Panc1 (cell line): ENCODE results near the gene PPM1H. TPM values are rescaled to one million over a fixed set of nuclear protein-coding genes. Genes with fewer than 3 reads are reported as not detected.
A peak's percentile ranks its signal among the peaks of the same experiment; 100 is the strongest.

Source experiments
- ATAC-seq: fragments of 200-7000 bp; cut with Tn5 transposase; 2 replicates; pipeline ENCODE4 v1.9.1; 2020; ENCODE audit warnings: mild to moderate bottlenecking, moderate library complexity
- BruUV-seq: library from RNA; stranded (reverse); fragments of 400-500 nt; replicated peaks from 2 replicates; lab custom pipeline; 2021; lab: Mats Ljungman, UMichigan
- CTCF ChIA-PET: fragments of 300-600 bp; sonication (Branson Sonifier 250); formaldehyde crosslinking; loops from one replicate; lab custom pipeline; 2022; ENCODE audit warnings: antibody characterized with exemption; lab: Charles Lee
- POLR2A ChIA-PET: fragments of 300-600 bp; sonication (Branson Sonifier 250); formaldehyde crosslinking; loops from one replicate; lab custom pipeline; 2022; ENCODE audit warnings: antibody characterized with exemption; lab: Charles Lee
- DNase-seq: peaks from one replicate; pipeline ENCODE4 v3.0.0-alpha.2; 2010; ENCODE audit warnings: low read depth, low spot score
- H3K27ac ChIP-seq: 2 replicates; pipeline ENCODE4 v1.5.1; 2011; ENCODE audit warnings: mild to moderate bottlenecking, low read length, inconsistent platforms
- H3K27me3 ChIP-seq: fragments of 200-500 bp; sonication (Bioruptor generic); 2 replicates; pipeline ENCODE4 v1.6.0; 2014; ENCODE audit warnings: low read length, inconsistent platforms; ENCODE audit not compliant: control insufficient read depth, insufficient read depth
- H3K36me3 ChIP-seq: fragments of 200-500 bp; sonication (Bioruptor generic); 2 replicates; pipeline ENCODE4 v1.5.1; 2014; ENCODE audit warnings: inconsistent platforms, mild to moderate bottlenecking, low read length, moderate library complexity; ENCODE audit not compliant: control insufficient read depth, insufficient read depth
- H3K4me1 ChIP-seq: 2 replicates; pipeline ENCODE4 v1.5.1; 2011; ENCODE audit warnings: inconsistent platforms, mild to moderate bottlenecking, low read length, moderate library complexity; ENCODE audit not compliant: control insufficient read depth, insufficient read depth
- H3K4me3 ChIP-seq, 2 experiments: 2 replicates each; pipeline ENCODE4 v1.5.1; 2011 to 2012; ENCODE audit warnings: low read depth in 2 of 2, low read length in 2 of 2, mild to moderate bottlenecking in 2 of 2, inconsistent platforms in 1 of 2, moderate library complexity in 1 of 2
- H3K9me3 ChIP-seq: fragments of 200-500 bp; sonication (Bioruptor generic); 2 replicates; pipeline ENCODE4 v1.5.1; 2014; ENCODE audit warnings: low read depth, mild to moderate bottlenecking, inconsistent platforms, low read length, moderate library complexity; ENCODE audit not compliant: control insufficient read depth, insufficient read depth
- POLR2AphosphoS5 ChIP-seq: IDR thresholded peaks from 2 replicates; pipeline ENCODE4 v1.6.1; 2012; ENCODE audit warnings: mild to moderate bottlenecking, low read depth, low read length, moderate library complexity
- SIN3A ChIP-seq: IDR thresholded peaks from 2 replicates; pipeline ENCODE4 v1.6.1; 2012; ENCODE audit warnings: low read depth, mild to moderate bottlenecking, low read length, moderate library complexity, borderline replicate concordance; ENCODE audit not compliant: insufficient read depth
- TCF7L2 ChIP-seq: IDR thresholded peaks from 2 replicates; pipeline ENCODE4 v1.6.1; 2011; ENCODE audit warnings: mild to moderate bottlenecking, low read depth, low read length, inconsistent platforms
- in situ Hi-C: cut with HindIII; loops from 2 replicates; pipeline ENCODE4 v1.10.0; 2016; ENCODE audit warnings: low sequenced_read_pairs, low pct_unique_long_range_greater_than_20kb
- intact Hi-C: fragments of 100-400 bp; cut with micrococcal nuclease; formaldehyde crosslinking; loops from one replicate; pipeline ENCODE4 v1.10.0; 2022; ENCODE audit not compliant: unreplicated experiment
- total RNA-seq: library from RNA; stranded (reverse); gene quantifications from one replicate; pipeline ENCODE4 v1.2.1, GENCODE V29; 2021; ENCODE audit not compliant: unreplicated experiment
- TF ChIP-seq, protein P1 (sequence below), 2 experiments: IDR thresholded peaks; 2 replicates each; pipeline ENCODE4 v1.6.1; 2011 to 2012; ENCODE audit warnings: low read depth in 2 of 2, control low read depth in 1 of 2, low read length in 1 of 2, mild to moderate bottlenecking in 1 of 2, moderate library complexity in 1 of 2; ENCODE audit not compliant: insufficient read depth in 1 of 2
- TF ChIP-seq, protein P2 (sequence below): fragments of 450-650 bp; IDR thresholded peaks from 2 replicates; pipeline ENCODE4 v1.5.1; 2017; ENCODE audit warnings: mild to moderate bottlenecking

The PPM1H gene
- total RNA-seq, 1 experiment from 2014 or later, result 22.9 TPM

DNA sequence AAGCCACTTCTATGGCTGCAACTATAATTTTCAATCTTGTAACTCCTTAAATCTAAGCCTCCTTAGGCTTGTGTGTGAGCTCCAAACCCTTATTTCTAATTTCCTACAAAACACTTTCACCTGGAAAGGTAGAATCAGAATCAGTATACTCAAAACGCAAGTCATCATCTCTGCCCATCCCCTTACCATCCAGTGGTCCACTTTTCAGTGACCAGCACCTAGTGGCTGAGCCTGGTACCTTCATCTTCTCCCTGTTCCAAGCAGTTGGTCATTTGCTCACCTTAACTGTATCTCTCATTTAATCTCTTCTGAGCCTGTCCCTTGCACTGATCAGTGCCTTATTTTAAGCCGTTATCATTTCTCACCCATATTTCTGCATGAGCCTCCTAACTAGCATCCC, 107.9 kb downstream of the PPM1H start:
- DNase-seq (no peak), ATAC-seq (no peak)
- TF ChIP-seq, protein P1, sequence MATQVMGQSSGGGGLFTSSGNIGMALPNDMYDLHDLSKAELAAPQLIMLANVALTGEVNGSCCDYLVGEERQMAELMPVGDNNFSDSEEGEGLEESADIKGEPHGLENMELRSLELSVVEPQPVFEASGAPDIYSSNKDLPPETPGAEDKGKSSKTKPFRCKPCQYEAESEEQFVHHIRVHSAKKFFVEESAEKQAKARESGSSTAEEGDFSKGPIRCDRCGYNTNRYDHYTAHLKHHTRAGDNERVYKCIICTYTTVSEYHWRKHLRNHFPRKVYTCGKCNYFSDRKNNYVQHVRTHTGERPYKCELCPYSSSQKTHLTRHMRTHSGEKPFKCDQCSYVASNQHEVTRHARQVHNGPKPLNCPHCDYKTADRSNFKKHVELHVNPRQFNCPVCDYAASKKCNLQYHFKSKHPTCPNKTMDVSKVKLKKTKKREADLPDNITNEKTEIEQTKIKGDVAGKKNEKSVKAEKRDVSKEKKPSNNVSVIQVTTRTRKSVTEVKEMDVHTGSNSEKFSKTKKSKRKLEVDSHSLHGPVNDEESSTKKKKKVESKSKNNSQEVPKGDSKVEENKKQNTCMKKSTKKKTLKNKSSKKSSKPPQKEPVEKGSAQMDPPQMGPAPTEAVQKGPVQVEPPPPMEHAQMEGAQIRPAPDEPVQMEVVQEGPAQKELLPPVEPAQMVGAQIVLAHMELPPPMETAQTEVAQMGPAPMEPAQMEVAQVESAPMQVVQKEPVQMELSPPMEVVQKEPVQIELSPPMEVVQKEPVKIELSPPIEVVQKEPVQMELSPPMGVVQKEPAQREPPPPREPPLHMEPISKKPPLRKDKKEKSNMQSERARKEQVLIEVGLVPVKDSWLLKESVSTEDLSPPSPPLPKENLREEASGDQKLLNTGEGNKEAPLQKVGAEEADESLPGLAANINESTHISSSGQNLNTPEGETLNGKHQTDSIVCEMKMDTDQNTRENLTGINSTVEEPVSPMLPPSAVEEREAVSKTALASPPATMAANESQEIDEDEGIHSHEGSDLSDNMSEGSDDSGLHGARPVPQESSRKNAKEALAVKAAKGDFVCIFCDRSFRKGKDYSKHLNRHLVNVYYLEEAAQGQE (IDR thresholded peaks at IDR 0.05; ENCODE audit: insufficient read depth in 1 of 2, low read depth in 2 of 2, low read length in 1 of 2), result no peak
- TF ChIP-seq, protein P2, sequence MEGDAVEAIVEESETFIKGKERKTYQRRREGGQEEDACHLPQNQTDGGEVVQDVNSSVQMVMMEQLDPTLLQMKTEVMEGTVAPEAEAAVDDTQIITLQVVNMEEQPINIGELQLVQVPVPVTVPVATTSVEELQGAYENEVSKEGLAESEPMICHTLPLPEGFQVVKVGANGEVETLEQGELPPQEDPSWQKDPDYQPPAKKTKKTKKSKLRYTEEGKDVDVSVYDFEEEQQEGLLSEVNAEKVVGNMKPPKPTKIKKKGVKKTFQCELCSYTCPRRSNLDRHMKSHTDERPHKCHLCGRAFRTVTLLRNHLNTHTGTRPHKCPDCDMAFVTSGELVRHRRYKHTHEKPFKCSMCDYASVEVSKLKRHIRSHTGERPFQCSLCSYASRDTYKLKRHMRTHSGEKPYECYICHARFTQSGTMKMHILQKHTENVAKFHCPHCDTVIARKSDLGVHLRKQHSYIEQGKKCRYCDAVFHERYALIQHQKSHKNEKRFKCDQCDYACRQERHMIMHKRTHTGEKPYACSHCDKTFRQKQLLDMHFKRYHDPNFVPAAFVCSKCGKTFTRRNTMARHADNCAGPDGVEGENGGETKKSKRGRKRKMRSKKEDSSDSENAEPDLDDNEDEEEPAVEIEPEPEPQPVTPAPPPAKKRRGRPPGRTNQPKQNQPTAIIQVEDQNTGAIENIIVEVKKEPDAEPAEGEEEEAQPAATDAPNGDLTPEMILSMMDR, result peak; percentile 23; the same call in 1 of the 2 replicates
- TF ChIP-seq TCF7L2 (no peak), SIN3A (no peak), POLR2AphosphoS5 (no peak)
- Histone ChIP-seq H3K4me3 (no peak overlapping the region), H3K36me3 (no peaks in the 10 kb centered on the region), H3K9me3 (no peaks in the 10 kb centered on the region), H3K27ac (no peak overlapping the region), H3K27me3 (no peaks in the 10 kb centered on the region), H3K4me1 (no peaks in the 10 kb centered on the region)
- intact Hi-C loops, result no loop called here
- no TSS peak for BruUV-seq
- ChIA-PET CTCF (interaction anchor here (0.6 kb wide), 1 partner anchor 13 kb away, joined by 3 read pairs; no protein-coding TSS in a partner anchor), POLR2A (no interaction called here)
- in situ Hi-C loops, result no loop called here

DNA sequence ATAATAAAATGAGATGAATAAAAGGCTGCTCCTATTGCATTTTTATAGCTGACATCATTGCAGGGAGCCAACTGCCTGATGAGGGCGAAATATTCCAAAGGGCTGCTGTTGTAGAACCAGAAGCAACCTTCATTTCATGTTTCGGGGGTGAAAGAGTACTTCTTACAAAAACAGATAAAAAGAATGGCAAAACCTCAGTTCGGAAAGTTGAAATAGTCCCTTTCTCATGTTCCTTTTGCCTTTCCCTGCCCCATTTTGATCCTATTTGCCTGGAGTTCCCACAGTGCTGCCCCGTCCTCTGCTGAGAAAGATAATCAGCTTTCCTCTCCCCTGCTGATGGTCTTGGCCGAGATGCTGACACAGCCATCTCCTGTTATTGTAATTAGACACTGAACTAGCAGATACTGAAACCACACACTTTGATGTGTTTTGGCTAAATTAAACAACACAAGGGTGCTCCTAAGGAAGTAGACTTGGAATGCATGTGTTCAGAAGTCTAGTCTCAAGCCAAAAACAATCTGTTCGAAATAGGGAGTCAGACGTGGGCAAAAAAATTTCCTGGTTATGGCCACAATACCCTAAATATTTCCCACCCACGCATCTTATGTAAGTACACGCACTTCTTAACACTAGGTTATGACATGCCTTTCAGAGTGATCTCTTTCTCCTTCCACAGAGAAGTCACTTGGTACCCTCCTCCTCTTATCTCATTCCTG, 117.2 kb downstream of the PPM1H start:
- CTCF ChIA-PET, result interaction anchor here (0.7 kb wide), 1 partner anchor 392 kb away, joined by 3 read pairs; no protein-coding TSS in a partner anchor
- no peaks in the 10 kb centered on the region for H3K4me1 ChIP-seq
- ATAC-seq, result no peak
- H3K36me3 ChIP-seq, result no peaks in the 10 kb centered on the region
- TF ChIP-seq, protein P1 (IDR thresholded peaks at IDR 0.05; ENCODE audit: insufficient read depth in 1 of 2, low read depth in 2 of 2, low read length in 1 of 2), result no peak
- BruUV-seq, result no TSS peak
- POLR2A ChIA-PET, result interaction anchor here (0.7 kb wide), 1 partner anchor 1033 kb away, joined by 5 read pairs; no protein-coding TSS in a partner anchor
- DNase-seq, result no peak
- H3K4me3 ChIP-seq, result no peak overlapping the region
- H3K9me3 ChIP-seq, result no peaks in the 10 kb centered on the region
- H3K27me3 ChIP-seq, result no peaks in the 10 kb centered on the region
- intact Hi-C loops, result no loop called here
- in situ Hi-C loops, result no loop called here
- H3K27ac ChIP-seq, result no peak overlapping the region
